Myometrial cell (primary cell): ENCODE data around the gene TXLNB. TPM values are rescaled to one million over a fixed set of nuclear protein-coding genes. Genes with fewer than 3 reads are reported as not detected.

Experiments
- total RNA-seq: library from RNA; depleted of rRNA; stranded (reverse); fragments of >200 nt; gene quantifications from 2 replicates; pipeline ENCODE4 v1.2.3, GENCODE V29; 2015

TXLNB gene
- total RNA-seq, result under 0.01 and 0.29 TPM in 2 replicates

GRCh38 chr6:139291813-139292619 is at the start of gene TXLNB:
Gene TXLNB, minus strand, starts transcription at chr6:139291998. Its CDS starts 3,099 bp downstream, at chr6:139288899.

Other genes with a start within 250 kb of the TXLNB start
- gene HECA, start 156.9 kb downstream of the TXLNB start, total RNA-seq, result 7.5 and 11.7 TPM in 2 replicates
- gene CITED2, start 82.7 kb upstream of the TXLNB start, total RNA-seq, result 377 and 416 TPM in 2 replicates